ENCODE results near the gene FOXJ1.
A peak's percentile ranks its signal among the peaks of the same experiment; 100 is the strongest.

FOXJ1 gene

GRCh38 chr17:76160896-76161528 lies 20.0 kb upstream of the FOXJ1 start:
- DNase-seq: peak; percentile 44 to 45

- no peak for DNase-seq
These were observed 18.1 kb upstream of the FOXJ1 start for GRCh38 chr17:76159157-76159556.

GRCh38 chr17:76157759-76158158 lies 16.7 kb upstream of the FOXJ1 start:
- DNase-seq: no peak

GRCh38 chr17:76156662-76156991 lies 15.6 kb upstream of the FOXJ1 start:
- DNase-seq: no peak

GRCh38 chr17:76155988-76156661 lies 15.1 kb upstream of the FOXJ1 start:
- no peak for DNase-seq

- DNase-seq: no peak
These were observed 14.1 kb upstream of the FOXJ1 start for GRCh38 chr17:76154936-76155845.

- no peak for DNase-seq
These were observed 13.2 kb upstream of the FOXJ1 start for GRCh38 chr17:76154292-76154691.

- DNase-seq: no peak
These were observed 12.6 kb upstream of the FOXJ1 start for GRCh38 chr17:76153640-76154039.

GRCh38 chr17:76153202-76153601 lies 12.2 kb upstream of the FOXJ1 start:
- no peak for DNase-seq

- DNase-seq: peak in 1 of 2 experiments; percentile 11
These were observed 11.5 kb upstream of the FOXJ1 start for GRCh38 chr17:76152591-76152990.

- DNase-seq: no peak
These were observed 10.9 kb upstream of the FOXJ1 start for GRCh38 chr17:76151896-76152454.

- DNase-seq: no peak
These were observed 9.9 kb upstream of the FOXJ1 start for GRCh38 chr17:76150712-76151622.

GRCh38 chr17:76149214-76149613 lies 8.2 kb upstream of the FOXJ1 start:
- DNase-seq: no peak

GRCh38 chr17:76148015-76148326 lies 6.9 kb upstream of the FOXJ1 start:
- DNase-seq: no peak

- DNase-seq: peak in 1 of 2 experiments; percentile 54
These were observed 6.4 kb upstream of the FOXJ1 start for GRCh38 chr17:76147211-76148014.

GRCh38 chr17:76146053-76146851 lies 5.2 kb upstream of the FOXJ1 start:
- no peak for DNase-seq

- peak in 1 of 2 experiments; percentile 51 for DNase-seq
These were observed 4.4 kb upstream of the FOXJ1 start for GRCh38 chr17:76145231-76146052.

GRCh38 chr17:76142585-76143041 lies 1.6 kb upstream of the FOXJ1 start:
- no peak for DNase-seq

- DNase-seq: no peak
These were observed 1.1 kb upstream of the FOXJ1 start for GRCh38 chr17:76142039-76142584.

Data from NCI-H526 (cell line).